ENCODE measurements around the gene HEY2.

DNA sequence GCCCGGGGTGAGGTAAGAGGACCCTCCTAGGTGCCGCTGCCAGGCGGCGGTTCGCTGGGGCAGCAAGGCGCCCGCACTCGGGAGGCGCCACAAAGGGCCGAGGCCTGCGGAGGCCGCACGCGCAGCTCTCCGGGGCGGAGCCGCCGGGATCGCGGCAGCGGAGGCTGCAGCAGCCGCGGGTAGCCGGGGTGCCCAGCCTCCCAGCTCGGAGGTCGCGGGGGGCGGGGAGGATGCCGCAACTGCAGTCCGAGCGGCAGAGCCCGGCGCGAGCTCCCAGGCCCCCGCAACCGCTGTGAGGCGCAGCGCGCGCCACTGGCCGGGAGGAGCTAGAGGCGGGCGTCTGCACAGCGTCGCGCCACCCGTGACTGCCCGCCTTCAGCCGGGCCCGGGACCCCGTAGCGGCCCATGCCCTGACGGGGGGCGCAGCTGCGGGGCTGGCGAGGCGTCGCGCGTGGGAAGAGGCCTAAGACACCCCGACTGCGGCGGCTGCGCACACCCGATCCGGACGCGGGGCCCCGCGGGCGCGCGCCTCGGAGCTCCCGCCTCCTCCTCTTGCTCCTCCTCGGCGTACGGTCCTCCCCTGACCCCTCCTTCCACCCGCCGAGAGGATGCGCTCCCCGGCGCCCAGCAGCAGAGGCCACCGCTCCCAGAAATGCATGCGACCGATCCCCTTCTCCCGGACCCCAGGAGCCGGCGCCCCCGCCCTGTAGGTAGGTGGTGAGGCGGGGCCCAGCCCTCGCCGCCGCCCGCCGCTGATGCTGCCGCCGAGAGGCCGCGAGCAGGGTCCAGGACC is 41.1 kb downstream of the HEY2 start, which contains the start of gene NCOA7:
- TF ChIP-seq, protein P1, sequence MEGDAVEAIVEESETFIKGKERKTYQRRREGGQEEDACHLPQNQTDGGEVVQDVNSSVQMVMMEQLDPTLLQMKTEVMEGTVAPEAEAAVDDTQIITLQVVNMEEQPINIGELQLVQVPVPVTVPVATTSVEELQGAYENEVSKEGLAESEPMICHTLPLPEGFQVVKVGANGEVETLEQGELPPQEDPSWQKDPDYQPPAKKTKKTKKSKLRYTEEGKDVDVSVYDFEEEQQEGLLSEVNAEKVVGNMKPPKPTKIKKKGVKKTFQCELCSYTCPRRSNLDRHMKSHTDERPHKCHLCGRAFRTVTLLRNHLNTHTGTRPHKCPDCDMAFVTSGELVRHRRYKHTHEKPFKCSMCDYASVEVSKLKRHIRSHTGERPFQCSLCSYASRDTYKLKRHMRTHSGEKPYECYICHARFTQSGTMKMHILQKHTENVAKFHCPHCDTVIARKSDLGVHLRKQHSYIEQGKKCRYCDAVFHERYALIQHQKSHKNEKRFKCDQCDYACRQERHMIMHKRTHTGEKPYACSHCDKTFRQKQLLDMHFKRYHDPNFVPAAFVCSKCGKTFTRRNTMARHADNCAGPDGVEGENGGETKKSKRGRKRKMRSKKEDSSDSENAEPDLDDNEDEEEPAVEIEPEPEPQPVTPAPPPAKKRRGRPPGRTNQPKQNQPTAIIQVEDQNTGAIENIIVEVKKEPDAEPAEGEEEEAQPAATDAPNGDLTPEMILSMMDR (conservative IDR thresholded peaks at IDR 0.05 in 1 of 2, IDR thresholded peaks at IDR 0.05 in 1 of 2; ENCODE audit: low read depth in 1 of 2, low read length in 2 of 2), result no peak
- TF ChIP-seq EZH2 (IDR thresholded peaks at IDR 0.05; ENCODE audit: low read length, missing control alignments), result no peak
